HG03095 (cell line): ENCODE data around the gene DTNB.
"Not testable (repeated sequence)": the region's sequence is repeated elsewhere in the genome, so short reads cannot be mapped to it uniquely, and the experiment has no call there.

ENCODE experiments used
- ATAC-seq: cut with Tn5 transposase; IDR thresholded peaks from one replicate; pipeline ENCODE4 v1.9.1; 2021; ENCODE audit warnings: moderate library complexity; ENCODE audit not compliant: unreplicated experiment

Gene DTNB

DNA sequence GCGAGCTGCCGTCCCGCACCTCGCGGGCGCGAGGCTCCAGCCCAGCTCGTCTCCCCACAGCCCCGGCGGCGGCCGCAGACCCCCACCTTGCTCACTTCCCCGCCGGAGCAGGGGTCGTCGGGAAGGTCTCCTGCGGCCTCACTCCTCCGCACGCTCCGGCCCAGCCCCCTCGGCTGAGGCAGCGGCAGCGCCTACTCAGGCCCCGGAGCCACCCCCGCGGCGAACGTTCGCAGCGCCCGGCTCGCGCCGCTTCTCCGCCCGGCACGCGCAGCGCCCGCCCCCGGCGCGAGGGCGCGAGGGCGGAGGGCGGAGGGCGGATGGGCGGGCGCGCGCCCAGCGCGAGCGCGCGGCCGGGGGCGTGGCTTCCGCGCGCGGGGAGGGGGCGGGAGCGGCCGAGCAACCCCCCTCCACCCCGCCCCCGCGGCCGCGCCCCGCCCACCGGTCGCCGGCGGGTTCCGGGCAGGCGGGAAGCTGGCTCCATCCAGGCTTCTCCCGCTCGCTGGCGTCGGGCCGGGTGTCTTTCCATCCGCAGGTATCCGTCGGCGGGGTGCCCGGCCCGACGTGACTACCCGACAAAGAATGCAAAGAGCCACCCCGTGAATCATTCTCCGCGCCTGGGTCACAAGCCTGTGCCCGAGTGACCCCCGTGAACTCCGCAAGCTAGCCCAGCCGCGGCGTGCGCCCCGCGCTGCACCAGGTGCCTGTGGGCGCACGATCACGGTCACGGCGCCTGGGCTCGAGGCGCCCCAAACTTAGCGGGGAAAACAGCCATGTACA, at the start of gene DTNB:
Gene DTNB (minus strand): TSS at position 278 of the 777 bp plus-strand sequence. CDS start 20,917 bp downstream, outside the sequence.
- peak; percentile 62 for ATAC-seq

DNA sequence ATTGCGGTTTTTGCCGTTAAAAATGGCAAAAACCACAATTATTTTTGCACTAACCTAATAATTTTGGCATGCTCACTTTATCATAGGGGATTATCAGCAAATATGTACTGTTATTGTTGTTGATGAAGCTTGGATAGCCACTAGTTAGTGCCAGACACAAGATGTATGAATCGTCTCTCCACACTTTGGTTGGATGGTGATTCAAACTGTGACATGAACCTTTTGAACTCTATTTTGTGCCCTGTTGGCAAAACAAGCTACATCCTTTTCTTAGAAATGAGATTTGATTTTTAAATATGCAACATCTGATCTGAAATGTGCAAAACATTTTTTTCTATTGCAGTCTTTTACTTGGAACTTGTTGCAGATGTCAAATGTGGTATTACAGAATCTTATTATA, 48.8 kb upstream of the DTNB start:
- no peak for ATAC-seq

DNA sequence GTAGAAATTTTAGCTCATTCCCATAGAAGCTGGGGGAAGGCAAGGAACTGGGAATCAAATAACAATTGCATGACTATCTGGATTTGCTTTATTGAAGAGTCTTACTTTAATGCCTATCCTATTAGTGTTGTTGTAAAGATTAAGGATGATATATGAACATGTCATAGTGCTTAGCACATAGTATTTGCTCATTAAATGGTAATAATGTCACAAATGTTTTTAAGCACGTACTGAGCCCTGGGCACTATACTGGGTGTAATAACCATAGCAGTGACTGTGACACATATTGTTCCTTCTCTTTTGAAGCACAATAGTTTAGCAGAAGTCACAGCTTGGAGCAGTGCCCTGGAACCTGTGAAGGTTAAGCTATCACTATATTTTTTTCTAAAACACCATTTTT, 47.2 kb upstream of the DTNB start:
- no peak for ATAC-seq

DNA sequence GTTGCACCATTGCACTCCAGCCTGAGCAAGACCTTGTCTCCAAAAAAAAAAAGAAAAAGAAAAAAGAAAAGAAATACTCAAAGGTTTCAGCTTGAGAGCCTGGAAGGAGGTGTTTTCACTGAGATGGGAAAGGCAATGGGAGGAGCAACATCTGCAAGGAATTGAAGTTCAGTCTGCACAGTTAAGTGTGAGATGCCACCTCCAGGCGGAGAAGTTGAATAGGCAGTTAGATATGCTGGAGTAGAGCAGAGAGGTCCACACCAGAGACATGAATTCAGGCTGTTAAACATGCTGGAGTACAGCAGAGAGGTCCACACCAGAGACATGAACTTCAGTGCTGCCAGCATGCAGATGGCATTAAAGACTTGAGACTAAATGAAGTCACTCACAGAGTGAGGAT, 41.4 kb upstream of the DTNB start:
- no peak for ATAC-seq

DNA sequence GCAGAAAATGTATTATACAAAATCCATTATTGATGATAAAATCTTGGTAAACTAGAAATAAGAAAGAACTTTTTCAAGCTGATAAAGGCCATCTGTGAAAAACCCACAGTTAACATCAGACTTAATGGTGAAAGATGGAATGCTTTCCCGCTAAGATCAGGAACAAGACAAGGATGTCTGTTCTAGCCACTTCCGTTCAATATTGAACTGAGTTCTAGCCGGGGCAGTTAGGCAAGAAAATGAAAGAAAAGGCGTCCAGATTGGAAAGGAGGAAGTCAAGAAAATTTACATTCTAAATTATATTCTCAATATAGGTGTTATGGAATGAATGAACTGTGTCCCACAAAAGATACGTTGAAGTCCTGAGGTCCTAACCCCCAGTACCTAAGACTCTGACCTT, 39.1 kb upstream of the DTNB start:
- ATAC-seq, result no peak

DNA sequence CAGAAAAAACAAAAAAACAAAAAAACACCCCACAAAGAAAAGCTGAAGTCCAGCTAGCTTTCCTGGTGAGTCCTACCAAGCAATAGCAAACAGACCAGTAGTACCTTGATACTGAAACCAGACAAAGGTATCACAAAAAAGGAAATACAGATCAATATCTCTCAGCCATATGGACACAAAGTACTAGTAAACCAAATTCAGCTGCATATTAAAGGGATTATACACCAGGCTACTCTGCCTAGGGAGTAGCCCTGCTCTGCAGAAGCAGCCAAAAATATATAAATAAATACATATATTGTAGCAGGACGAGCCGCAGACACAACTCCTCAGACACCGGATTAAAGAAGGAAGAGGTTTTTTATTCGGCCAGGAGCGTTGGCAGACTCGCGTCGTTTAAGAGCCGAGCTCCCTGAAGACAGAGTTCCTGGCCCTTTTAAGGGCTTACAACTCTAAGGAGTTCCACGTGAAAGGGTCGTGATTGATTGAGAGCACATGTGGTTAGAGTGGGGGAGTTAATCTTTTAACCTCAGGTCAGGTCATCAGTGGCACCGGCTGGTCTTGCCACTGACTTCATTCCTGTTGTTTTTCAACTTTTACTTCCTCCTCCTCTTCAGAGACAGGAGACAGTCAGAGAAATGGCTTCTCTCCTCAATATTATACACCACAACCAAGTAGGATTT, 38.4 kb upstream of the DTNB start:
- no peak for ATAC-seq

DNA sequence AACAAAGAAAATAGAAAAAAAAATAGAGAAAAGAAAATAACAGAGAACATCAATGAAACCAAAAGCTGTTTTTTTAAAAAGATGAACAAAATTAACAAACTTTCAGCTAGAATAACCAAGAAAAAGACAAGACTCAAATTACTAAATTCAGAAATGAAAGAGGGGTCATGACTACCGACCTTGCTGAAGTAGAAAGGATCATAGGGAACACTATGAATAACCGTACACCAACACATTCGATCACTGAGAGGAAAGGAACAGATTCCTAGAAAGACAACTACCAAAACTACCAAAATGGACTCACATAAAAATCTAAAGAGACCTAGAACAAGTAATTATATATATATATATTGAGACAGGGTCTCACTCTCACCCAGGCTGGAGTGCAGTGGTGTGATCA, 37.4 kb upstream of the DTNB start:
- ATAC-seq, result no peak

DNA sequence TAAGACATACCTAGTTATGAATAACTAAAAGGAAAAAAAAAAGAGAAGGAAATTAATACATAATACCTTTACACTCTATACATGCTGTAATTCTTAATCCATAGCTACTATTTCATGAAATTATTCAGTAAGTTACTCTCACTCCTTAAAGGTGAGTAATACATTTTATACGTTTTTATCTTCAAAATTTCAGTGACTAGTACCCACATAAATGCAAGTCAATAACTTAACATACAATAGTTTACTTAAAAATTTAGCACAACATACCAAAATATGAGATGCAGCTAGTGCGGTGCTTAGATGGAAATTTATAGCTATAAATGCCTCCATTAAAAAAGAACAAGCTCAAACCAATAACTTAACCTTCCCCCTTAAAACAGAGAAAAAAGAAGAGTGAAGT, 36.0 kb upstream of the DTNB start:
- no peak for ATAC-seq

DNA sequence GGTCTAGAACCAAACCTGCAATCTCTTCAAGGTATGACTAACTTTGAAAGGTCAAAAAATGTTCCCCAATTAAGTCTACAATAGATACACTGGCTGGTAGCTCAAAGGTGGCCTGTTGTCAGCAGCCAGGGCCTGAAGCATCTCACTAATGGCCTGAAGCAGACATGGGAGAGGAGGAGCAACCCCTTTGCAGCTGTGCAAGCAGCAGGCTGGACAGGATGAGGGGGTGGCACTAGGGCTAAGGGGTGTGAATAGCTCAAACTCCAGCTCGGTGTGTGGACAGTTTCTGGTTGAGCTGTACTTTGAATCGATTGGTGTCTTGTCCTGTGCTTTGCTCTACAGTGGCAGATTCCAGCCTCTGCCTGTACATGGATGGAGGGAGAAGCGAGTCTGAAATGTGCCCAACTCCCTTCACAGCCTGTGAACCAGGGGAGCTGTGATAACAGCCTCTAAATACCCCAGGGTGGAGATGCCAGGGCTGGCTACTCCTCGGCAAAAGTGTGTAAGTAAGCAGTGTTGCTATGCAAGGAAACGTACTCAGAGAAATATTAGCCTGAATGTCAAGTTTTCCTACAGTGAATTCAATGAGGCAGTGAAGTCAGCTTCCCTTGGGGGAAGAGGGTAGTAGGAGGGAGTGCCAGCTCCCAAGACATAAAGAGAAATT, 34.7 kb upstream of the DTNB start:
- no peak for ATAC-seq

DNA sequence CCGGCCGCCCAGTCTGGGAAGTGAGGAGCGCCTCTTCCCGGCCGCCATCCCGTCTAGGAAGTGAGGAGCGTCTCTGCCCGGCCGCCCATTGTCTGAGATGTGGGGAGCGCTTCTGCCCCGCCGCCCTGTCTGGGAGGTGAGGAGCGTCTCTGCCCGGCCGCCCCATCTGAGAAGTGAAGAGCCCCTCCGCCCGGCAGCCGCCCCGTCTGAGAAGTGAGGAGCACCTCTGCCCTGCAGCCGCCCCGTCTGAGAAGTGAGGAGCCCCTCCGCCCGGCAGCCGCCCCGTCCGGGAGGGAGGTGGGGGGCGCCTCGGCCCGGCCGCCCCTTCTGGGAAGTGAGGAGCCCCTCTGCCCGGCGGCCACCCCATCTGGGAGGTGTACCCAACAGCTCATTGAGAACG, 32.2 kb upstream of the DTNB start:
- ATAC-seq, result not testable (repeated sequence)

DNA sequence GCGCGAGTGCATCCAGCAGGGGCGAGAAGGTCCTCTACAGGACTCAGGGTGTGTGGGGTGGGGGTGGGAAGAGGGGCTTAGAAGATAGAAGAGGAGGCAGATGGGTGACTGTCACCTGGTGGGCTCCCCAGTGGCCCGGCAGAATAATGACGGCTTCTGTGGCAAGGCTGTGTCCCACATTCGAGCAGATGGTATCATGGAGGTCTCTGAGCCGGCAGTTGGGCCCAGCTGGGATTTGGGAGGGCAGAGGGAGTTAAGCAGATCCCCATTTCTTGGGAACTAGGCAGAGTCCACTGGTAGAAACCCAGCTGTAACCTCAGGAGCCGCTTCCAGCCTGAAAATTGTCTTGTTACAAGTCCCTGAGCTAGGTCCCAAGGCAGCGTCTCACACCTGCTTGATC, 28.4 kb upstream of the DTNB start:
- ATAC-seq, result no peak

DNA sequence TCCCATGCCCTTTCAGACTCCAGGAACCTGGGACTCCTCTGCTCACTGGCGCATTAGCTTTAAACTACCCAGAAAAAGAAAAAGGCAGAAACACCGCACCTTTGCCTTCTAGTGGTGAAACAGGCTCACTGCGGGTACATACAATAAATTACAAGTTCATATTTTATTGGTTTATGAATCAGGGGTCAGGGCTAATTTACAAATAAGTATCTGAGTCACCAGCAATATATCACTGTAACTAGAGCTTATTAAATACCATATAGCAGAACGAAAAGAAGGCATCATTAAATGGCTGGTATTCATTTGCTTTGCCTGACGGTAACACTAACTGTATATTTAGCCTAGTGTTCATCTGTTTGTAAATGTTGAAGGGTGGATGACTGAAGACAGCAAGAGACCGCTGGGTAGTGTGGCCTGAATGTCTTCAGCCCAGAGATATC, 26.9 kb upstream of the DTNB start:
- no peak for ATAC-seq

DNA sequence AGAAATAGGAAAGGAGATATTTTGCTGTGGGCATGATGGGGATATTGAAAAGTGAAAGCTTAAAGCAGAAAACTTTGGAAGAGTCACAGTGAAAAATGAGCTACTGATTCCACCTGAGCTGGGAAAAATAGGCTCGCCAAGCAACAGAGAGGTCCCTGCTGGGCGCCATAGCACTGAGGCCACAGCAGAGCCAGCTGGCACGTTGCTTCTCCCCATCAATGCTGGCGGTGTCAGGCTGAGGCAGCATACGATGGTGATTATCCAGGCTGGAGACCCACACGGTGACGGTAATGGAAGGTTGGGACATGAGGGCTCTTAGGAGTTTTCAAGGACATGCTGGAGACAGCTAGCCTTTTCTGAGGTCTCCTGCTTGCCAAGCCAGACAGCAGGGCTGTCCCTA, 25.8 kb upstream of the DTNB start:
- no peak for ATAC-seq

DNA sequence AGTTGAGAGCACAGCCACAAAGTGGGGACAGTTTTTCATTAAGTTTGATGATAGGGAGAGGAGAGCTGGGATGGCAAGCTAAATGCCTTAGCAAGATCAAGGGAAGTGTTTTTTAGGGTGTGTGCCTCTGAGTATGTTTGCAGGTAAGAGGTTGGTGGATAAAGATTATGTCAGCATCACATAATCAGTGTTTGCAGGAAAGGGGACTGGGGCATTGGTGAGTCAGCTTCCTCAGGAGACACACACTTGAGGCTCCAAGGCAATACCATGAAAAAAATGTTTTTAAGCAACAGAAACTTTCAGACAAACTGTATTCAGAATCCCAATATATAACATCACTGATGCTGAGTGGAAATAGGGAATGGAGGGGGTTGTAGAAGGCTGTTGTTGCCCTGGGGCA, 25.4 kb upstream of the DTNB start:
- no peak for ATAC-seq

DNA sequence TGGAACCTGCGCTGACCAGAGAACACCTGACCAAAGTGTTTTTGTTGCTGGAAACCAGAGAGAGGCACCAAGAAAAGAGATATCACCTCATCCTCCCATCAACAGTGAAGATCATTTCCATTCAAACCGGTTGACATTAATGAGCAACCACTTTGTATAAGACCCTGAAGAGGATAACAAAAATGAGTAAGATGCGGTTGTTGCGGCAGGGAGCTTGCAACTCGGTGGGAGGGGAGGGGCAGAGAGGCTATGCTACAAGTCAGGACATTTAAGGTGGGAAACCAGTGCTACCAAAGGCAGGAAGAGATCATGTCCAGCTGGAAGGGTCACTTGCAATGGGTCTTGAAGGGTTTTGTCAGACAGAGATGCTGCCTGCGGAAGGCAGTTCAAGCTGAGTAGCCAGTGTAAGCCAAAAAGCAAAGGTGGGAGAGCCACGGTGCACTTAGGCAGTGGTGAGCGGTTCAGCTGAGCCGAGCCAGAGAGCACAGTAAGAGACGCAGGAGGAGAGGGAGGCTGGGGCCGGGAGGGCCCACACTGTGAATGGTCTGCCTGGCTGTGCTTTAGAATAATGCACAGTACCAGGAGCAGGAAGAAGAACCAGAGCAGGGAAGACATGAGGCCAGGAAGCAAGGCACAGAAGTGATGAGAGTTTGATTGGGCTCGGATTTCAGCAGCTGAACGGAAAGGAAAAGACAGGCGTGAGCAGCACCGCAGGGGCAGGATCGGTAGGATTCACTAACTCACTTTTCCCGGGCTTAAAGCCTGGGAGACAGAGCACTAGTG, 24.4 kb upstream of the DTNB start:
- ATAC-seq, result no peak

DNA sequence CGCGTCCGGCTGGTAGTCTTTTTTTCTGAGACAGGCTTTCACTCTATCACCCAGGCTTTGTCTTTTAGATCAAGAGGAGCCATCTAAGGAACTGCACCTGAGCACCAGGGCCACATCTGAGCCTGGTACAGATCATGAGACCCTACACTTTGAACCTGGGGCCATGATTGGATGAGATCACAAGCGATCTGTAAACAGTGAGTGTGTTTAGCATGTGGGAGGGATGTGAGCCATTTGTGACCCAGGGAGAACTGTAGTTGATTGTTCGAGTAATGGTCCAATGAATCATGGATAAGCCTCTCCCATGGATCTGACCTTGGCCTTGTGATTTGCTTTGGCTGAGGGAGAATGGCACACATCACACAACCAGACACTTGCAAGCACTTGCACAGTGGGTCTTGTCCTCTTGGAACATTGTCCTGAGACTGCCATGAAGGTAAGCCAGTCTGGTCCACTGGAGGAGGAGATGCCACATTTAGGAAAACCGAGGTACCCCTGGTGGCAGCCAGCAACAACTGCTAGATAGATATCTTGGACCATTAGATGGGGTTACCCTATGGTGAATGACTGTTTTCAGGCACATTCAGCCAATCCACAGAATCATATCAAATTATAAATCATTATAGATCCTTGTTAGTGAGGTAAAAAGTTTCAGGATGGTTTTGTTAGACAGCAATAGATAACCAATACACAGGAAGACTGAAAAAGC, 19.5 kb upstream of the DTNB start:
- ATAC-seq, result no peak

DNA sequence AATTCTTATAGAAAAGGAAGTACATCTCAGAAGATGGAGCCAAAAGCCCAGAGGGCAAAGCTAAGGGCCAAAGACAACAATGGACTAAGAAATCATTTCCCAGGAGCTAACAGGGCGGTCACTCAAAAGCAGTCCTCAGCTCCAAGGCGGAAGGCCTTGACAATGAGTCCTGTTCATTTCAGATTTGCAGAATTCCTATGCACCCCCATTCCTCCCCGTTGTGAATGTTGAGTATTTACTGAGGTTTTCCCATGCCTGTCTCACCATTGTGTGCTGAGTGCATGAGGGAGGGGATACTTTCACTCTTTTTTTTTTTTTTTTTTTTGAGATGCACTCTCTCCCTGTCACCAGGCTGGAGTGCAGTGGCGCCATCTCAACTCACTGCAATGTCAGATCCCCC, 18.8 kb upstream of the DTNB start:
- ATAC-seq, result no peak

DNA sequence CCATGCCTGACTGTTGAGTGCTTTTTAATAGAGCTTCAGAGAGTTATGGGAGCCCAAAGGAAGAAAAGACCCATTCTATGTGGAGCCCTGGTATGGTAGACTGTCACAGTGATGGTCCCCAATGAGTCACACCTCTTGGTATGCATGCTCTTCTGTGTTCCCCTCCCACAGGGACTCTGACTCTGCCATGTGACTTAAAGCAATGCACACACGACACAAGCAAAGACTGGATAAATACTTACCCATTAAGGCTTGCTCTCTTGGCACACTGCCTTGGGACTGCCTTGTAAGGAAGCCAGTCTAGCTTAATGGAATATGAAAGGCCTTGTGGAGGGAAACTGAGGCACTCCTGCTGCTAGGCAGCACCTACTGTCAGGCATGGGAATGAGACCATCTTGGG, 16.7 kb upstream of the DTNB start:
- no peak for ATAC-seq

DNA sequence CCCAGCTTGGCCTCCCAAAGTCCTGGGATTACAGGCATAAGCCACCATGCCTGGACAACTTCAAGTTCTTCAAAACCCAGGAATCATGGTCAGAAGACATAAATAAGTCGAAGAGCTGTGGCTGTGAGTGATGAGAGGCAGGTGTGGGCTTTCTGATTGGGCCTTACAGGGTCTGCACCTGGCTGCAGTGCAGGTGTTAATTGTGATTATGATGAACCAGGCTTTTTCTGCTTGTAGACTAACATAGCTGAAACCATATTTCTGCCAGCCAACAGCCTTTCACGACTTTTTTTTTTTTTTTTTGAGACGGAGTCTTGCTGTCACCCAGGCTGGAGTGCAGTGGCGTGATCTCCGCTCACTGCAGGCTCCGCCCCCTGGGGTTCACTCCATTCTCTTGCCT, 14.9 kb upstream of the DTNB start:
- no peak for ATAC-seq

DNA sequence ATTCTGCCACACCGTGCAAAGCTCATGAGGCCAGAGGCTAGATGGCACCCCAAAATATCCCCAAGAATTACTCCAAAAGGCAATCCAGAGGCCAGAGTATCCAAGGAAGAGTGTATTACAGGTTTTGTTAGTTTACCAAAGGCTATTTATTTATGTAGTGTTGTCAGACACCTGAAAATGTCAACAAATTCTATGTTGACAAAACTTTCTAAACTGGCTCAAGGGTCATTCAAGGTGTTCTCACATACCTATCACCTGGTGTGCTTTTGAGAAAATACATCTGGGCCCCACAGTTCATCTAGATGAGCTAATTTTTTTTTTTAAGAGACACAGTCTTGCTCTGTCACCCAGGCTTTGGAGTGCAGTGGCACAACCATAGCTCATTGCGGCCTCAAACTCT, 12.4 kb upstream of the DTNB start:
- no peak for ATAC-seq
